ENCODE data around the gene IL1RAPL1. TPM values are rescaled to one million over a fixed set of nuclear protein-coding genes. Genes with fewer than 3 reads are reported as not detected.

Gene IL1RAPL1
- total RNA-seq, 3 donors from 2014 or later, result not detected

DNA sequence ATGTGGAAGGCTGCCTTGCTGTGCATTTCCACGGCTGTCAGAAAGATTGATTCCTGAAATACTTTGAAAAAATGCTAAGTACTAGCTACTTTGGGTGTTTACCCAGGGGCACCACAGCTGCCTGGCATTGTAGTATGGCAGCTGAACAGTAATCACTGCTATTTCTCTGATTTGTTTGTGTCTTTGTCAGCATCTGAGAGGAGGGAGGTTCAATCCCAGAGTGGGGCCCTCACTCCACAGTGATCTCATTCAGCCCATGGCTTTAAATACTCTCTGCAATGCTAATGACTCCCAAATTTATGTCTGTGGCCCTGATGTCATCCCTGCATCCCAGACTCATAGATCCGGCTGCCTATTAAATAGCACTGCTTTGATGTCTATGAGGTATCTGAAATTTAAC is 1052.9 kb downstream of the IL1RAPL1 start:
- no peaks in the 10 kb centered on the region for H3K36me3 Mint-ChIP-seq (ENCODE audit: insufficient read depth)
- no peaks in the 10 kb centered on the region for H3K4me1 Mint-ChIP-seq (ENCODE audit: low read depth)
- no peak for DNase-seq
- peaks cover 7% of the 10 kb centered on the region for H3K9me3 Mint-ChIP-seq
- ATAC-seq, result no peak
- H3K27me3 Mint-ChIP-seq (ENCODE audit: low read depth), result no peaks in the 10 kb centered on the region
- no peak overlapping the region for H3K4me3 Mint-ChIP-seq

DNA sequence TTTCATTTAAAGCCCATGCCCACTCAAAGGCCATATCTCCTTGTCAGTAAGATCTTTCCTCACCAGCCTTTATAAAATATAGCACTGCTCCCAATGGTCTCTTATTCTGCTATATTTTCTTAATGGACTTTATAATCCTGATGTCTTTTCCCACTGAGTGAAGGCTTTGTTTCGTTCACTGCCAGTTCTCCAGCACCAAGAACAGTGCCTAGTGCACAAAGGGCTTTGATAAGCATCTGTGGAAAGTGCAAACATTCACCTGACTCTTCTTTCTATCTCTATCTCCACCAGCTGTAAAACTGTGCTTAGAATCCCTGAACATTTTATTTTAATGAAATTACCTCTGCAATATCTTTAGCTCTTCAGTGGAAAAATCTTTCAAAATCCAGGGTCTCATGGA is 1054.2 kb downstream of the IL1RAPL1 start:
- no peaks in the 10 kb centered on the region for H3K4me1 Mint-ChIP-seq (ENCODE audit: low read depth)
- no peak for DNase-seq
- peaks cover 10% of the 10 kb centered on the region for H3K9me3 Mint-ChIP-seq
- no peak for ATAC-seq
- H3K27me3 Mint-ChIP-seq (ENCODE audit: low read depth), result no peaks in the 10 kb centered on the region
- no peak overlapping the region for H3K4me3 Mint-ChIP-seq
- H3K36me3 Mint-ChIP-seq (ENCODE audit: insufficient read depth), result no peaks in the 10 kb centered on the region

DNA sequence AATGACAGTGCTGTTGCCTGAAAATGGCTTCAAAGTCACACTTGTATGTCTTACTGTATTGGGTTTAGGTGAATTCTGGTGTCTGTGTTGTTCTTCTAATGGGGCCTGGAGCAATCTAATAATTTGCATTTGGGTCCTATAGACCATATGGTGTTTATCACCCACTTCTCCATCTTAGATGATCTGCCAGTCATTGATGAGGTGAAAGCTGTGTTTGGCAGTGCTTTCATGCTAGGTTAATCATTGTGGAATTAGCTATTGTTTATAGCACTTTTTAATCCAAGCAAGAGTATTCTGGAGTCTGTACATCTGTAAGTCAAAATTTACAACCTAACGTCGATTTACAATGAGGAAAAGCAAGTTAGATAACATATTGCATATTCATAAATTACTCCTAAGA is 1055.9 kb downstream of the IL1RAPL1 start:
- H3K4me1 Mint-ChIP-seq (ENCODE audit: low read depth), result no peaks in the 10 kb centered on the region
- H3K36me3 Mint-ChIP-seq (ENCODE audit: insufficient read depth), result no peaks in the 10 kb centered on the region
- no peak overlapping the region for H3K4me3 Mint-ChIP-seq
- peaks cover 11% of the 10 kb centered on the region for H3K9me3 Mint-ChIP-seq
- ATAC-seq, result no peak
- no peaks in the 10 kb centered on the region for H3K27me3 Mint-ChIP-seq (ENCODE audit: low read depth)
- no peak for DNase-seq

DNA sequence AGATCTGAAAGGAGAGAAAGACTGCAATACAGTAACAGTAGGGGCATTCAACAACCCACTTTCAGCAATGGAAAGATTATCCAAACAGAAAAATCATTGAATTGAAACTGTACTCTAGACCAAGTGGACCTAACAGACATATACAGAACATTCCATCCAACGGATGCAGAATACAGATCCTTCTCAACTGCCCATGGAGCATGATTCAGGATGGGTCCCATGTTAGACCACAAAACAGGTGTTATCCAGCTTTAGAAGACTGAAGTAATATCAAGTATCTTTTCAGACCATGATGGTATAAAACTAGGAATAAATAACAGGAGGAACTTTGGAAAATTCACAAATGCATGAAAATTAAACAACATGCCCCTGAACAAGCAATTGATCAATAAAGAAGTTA is 1060.9 kb downstream of the IL1RAPL1 start:
- H3K36me3 Mint-ChIP-seq (ENCODE audit: insufficient read depth), result no peaks in the 10 kb centered on the region
- no peaks in the 10 kb centered on the region for H3K4me1 Mint-ChIP-seq (ENCODE audit: low read depth)
- H3K27me3 Mint-ChIP-seq (ENCODE audit: low read depth), result no peaks in the 10 kb centered on the region
- no peak for DNase-seq
- no peak for ATAC-seq
- H3K9me3 Mint-ChIP-seq, result peaks cover 4% of the 10 kb centered on the region
- no peak overlapping the region for H3K4me3 Mint-ChIP-seq

DNA sequence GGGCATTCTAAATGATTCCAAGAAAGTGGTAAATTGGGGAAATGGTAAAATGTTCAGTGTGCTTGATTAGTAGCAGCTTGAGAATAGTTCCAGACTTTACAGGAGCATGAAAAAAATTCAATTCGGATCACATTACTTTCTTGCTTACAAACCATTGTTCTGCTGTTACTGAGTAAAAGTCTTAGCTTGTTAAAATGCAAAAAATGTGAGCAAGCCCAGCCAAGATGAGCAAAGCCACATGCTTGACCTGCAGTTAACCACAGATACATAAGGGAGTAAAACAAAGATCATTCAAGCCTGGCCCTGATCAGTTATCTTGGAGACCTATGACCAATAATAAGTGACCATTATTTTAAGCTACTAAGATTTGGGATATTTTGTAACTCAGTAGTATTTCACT is 1065.2 kb downstream of the IL1RAPL1 start:
- H3K36me3 Mint-ChIP-seq (ENCODE audit: insufficient read depth), result no peaks in the 10 kb centered on the region
- ATAC-seq (no peak), DNase-seq (no peak)
- H3K4me3 Mint-ChIP-seq, result no peak overlapping the region
- H3K4me1 Mint-ChIP-seq (ENCODE audit: low read depth), result no peaks in the 10 kb centered on the region
- H3K27me3 Mint-ChIP-seq (ENCODE audit: low read depth), result no peaks in the 10 kb centered on the region
- H3K9me3 Mint-ChIP-seq, result no peaks in the 10 kb centered on the region

DNA sequence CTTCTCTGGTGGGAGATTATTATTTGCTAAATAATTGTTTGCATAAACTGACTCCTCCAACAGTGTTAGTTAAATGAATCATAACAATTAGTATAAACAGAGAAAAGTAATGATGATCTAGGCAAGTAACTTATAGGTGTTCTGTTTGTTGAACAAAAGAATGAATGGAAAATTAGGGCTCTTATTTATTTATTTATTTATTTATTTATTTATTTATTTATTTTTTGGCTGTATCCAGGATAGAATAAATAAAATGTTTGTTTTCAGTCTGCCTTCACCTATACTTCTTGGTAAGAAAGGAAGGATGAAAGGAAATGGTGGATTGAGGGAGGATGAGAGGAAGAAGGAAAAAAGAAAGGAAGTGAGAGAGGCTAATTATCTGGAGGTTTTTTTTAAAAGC is 1066.5 kb downstream of the IL1RAPL1 start:
- DNase-seq (no peak), ATAC-seq (no peak)
- Mint-ChIP-seq H3K4me1 (ENCODE audit: low read depth) (no peaks in the 10 kb centered on the region), H3K36me3 (ENCODE audit: insufficient read depth) (no peaks in the 10 kb centered on the region), H3K9me3 (no peaks in the 10 kb centered on the region), H3K27me3 (ENCODE audit: low read depth) (no peaks in the 10 kb centered on the region), H3K4me3 (no peak overlapping the region)

DNA sequence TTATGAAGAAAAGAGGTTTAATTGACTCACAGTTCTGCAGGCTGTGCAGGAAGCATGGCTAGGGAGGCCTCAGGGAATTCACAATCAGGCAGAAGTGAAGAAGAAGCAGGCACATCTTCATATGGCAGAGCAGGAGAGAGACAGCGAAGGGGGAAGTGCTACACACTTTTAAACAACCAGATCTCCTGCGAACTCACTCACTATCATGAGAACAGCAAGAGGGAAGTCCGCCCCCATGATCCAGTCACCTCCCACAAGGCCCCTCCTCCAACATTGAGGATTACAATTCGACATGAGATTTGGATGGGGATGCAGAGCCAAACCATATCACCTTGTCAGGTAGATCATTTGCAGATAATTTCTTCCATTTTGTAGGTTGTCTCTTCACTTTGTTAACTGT is 1072.7 kb downstream of the IL1RAPL1 start:
- no peaks in the 10 kb centered on the region for H3K36me3 Mint-ChIP-seq (ENCODE audit: insufficient read depth)
- peaks cover 7% of the 10 kb centered on the region for H3K9me3 Mint-ChIP-seq
- ATAC-seq, result no peak
- no peak overlapping the region for H3K4me3 Mint-ChIP-seq
- H3K27me3 Mint-ChIP-seq (ENCODE audit: low read depth), result no peaks in the 10 kb centered on the region
- no peak for DNase-seq
- H3K4me1 Mint-ChIP-seq (ENCODE audit: low read depth), result no peaks in the 10 kb centered on the region

DNA sequence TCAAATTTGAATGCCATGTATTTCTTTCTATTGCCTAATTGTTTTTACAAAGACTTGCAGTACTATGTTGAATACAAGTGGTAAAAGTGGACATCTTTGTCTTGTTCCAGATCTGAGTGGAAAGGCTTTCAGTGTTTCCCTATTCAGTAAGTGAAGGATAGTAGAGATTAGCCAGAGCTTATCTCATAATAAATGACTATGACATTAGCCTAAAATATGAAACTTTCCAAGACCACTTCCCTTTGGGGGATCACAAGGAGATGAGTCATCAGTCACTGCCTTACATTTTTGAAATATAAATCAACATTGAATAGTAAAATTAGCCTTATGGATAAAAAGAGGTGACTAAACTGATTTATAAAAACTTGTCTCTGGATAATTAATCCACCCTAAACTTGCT is 1074.0 kb downstream of the IL1RAPL1 start:
- Mint-ChIP-seq H3K4me1 (ENCODE audit: low read depth) (no peaks in the 10 kb centered on the region), H3K27me3 (ENCODE audit: low read depth) (no peaks in the 10 kb centered on the region), H3K9me3 (peaks cover 7% of the 10 kb centered on the region), H3K36me3 (ENCODE audit: insufficient read depth) (no peaks in the 10 kb centered on the region), H3K4me3 (no peak overlapping the region)
- ATAC-seq, result no peak
- no peak for DNase-seq

DNA sequence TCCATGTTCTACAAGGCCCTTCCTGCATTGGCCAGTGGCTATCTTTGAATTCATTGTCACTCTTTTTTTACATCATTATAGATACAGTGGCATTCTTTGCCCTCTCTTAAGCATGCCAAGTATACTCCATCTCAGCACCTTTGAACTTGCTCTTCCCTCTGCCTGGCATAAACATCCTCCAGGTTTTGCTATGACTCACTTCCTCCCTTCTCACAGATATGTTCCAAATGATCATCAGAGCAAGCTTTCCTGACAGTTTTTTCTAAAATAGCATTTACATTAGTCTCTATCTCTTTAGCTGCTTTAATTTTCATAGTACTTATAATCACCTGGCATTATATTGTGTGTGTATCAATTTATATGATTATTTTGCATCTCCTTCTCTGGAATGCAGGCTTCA is 1074.9 kb downstream of the IL1RAPL1 start:
- no peak for ATAC-seq
- no peak overlapping the region for H3K4me3 Mint-ChIP-seq
- H3K9me3 Mint-ChIP-seq, result peaks cover 7% of the 10 kb centered on the region
- no peaks in the 10 kb centered on the region for H3K4me1 Mint-ChIP-seq (ENCODE audit: low read depth)
- no peaks in the 10 kb centered on the region for H3K27me3 Mint-ChIP-seq (ENCODE audit: low read depth)
- no peak for DNase-seq
- no peaks in the 10 kb centered on the region for H3K36me3 Mint-ChIP-seq (ENCODE audit: insufficient read depth)

DNA sequence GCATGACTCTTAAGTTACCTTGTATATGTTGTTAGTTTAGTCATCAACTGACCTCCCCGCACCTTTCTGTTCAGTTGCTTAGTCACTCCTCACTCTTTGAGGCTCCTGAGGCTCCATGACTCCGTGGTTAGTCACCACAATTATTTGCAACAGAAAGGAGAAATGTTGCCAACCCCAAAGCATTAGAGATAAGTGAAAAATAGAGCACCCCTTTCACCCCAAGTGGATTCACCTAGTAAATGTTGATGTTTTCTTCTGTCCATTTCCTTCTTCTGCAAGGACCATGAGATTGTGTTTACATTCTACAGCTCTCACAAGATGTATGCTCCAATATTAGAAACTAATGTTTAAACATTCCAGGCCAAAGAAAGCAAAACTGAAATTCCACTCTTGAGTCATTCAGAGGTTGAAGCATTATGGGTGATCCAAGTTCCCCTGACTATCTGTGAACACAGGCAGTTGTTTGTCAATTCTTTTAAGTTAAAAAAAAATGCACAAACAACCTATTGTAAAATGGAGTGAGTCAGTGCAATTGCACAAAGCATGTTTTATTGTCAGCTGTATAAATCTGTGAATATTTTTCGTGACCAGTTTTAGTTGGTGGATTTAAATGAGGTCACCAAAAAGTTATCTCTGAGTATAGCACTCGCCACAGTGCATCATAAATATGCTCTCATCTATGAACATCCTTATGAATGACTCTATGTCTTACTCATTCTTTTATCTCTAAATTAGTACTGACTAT is 1075.7 kb downstream of the IL1RAPL1 start:
- DNase-seq (no peak), ATAC-seq (no peak)
- Mint-ChIP-seq H3K9me3 (peaks cover 7% of the 10 kb centered on the region), H3K27me3 (ENCODE audit: low read depth) (no peaks in the 10 kb centered on the region), H3K36me3 (ENCODE audit: insufficient read depth) (no peaks in the 10 kb centered on the region), H3K4me1 (ENCODE audit: low read depth) (no peaks in the 10 kb centered on the region), H3K4me3 (no peak overlapping the region)

DNA sequence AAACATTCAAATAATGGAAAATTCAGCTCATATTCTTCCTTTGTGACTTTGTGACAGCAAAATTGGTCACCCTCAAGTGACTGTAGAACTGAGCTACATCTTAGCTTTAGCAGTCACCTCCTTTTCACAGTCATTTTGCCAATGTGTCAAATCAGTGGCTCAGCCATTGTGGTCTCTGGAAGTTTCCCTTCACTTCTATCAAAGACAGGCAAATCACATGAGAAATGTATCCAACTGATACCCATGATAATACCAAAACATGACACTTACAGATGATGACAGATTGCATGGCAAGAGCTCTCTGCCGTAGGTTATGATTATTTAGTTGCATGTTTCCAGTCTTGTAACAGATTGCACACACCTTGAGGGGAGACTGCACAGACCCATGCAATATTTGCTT is 1078.3 kb downstream of the IL1RAPL1 start:
- no peak overlapping the region for H3K4me3 Mint-ChIP-seq
- ATAC-seq, result no peak

DNA sequence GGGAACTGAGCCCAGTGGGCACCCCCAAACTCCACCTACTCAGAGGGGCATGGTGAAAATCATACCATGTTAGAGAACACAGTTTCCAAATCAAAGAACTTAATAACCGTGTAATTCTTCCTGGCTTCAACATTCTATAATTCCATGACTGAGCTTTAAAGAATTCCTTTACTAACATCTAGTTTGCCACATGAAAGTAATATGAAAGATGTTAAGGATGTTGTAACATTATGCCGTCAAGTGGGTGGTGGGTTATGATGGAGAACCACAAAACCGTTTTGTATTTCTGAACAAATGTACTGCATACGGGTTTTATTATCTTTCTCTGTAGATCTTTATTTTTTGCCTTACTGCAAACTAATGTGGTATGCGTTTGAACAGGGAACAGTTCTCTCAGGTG is 1079.1 kb downstream of the IL1RAPL1 start:
- no peaks in the 10 kb centered on the region for H3K36me3 Mint-ChIP-seq (ENCODE audit: insufficient read depth)
- DNase-seq (no peak), ATAC-seq (no peak)
- H3K9me3 Mint-ChIP-seq, result peaks cover 7% of the 10 kb centered on the region
- H3K4me3 Mint-ChIP-seq, result no peak overlapping the region
- H3K27me3 Mint-ChIP-seq (ENCODE audit: low read depth), result no peaks in the 10 kb centered on the region
- no peaks in the 10 kb centered on the region for H3K4me1 Mint-ChIP-seq (ENCODE audit: low read depth)

More for the DNA sequence above, 1078.3 kb downstream of the IL1RAPL1 start:
- Mint-ChIP-seq H3K27me3 (ENCODE audit: low read depth) (no peaks in the 10 kb centered on the region), H3K4me1 (ENCODE audit: low read depth) (no peaks in the 10 kb centered on the region), H3K36me3 (ENCODE audit: insufficient read depth) (no peaks in the 10 kb centered on the region), H3K9me3 (peaks cover 7% of the 10 kb centered on the region)
- no peak for DNase-seq

DNA sequence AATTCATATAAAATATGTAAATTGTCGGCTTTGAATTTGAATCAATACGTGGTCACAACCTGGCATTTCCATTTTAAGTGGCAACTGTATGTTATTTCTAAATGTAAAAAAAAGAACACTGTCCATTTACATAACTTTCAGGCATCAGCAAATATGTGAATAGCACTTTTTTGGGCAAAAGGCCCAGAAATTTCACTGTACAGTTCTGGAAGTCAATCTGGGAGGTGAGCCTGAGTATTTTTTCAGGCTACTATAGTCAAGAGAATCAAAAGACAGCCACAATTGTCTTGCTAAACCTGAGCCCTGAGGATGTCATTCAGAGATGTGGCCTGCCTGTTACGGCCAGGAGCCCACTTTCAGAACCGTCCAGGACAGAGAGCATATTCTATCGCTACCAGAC is 1084.2 kb downstream of the IL1RAPL1 start:
- ATAC-seq (no peak), DNase-seq (no peak)
- Mint-ChIP-seq H3K9me3 (no peaks in the 10 kb centered on the region), H3K36me3 (ENCODE audit: insufficient read depth) (no peaks in the 10 kb centered on the region), H3K4me1 (ENCODE audit: low read depth) (no peaks in the 10 kb centered on the region), H3K4me3 (no peak overlapping the region), H3K27me3 (ENCODE audit: low read depth) (no peaks in the 10 kb centered on the region)

DNA sequence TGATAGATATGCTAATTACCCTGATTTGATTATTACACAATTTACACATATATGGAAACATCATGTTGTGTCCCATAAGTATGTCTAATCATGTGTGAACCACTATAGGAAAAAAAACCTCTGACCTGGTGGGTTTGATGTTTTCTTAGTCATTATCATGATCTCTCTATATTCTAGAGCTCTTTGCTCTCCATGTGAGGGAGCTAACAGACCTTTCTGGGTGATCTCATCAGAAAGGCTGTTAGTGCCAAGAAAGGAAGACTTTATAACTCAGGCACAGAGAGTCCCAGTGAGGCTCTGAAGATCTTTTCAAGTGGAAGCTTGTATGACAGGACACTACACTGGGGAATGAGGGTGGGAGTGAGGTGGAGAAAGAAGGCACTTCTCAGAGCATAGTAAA is 1100.4 kb downstream of the IL1RAPL1 start:
- no peaks in the 10 kb centered on the region for H3K27me3 Mint-ChIP-seq (ENCODE audit: low read depth)
- ATAC-seq (no peak), DNase-seq (no peak)
- H3K4me3 Mint-ChIP-seq, result no peak overlapping the region
- H3K36me3 Mint-ChIP-seq (ENCODE audit: insufficient read depth), result no peaks in the 10 kb centered on the region
- no peaks in the 10 kb centered on the region for H3K4me1 Mint-ChIP-seq (ENCODE audit: low read depth)
- no peaks in the 10 kb centered on the region for H3K9me3 Mint-ChIP-seq

DNA sequence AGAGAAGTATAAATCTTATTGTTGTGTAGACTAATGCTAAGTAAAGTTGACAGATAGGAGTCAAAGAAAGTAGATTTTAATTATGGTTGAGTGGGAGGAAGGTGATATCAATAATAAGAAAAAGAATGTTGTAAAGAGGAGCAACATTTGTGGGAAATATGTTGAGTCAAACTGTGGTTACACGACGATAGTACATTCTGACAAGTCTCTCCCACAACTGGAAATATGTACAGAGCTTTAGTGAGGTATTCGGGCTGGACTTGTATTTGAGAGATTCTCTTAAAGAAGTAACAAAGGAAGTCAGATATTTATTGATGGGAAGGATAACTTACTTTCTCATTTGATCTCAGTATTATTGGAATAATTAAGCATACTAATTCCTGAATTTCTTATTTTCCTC is 1102.8 kb downstream of the IL1RAPL1 start:
- ATAC-seq (no peak), DNase-seq (no peak)
- Mint-ChIP-seq H3K27me3 (ENCODE audit: low read depth) (no peaks in the 10 kb centered on the region), H3K4me3 (no peak overlapping the region), H3K36me3 (ENCODE audit: insufficient read depth) (no peaks in the 10 kb centered on the region), H3K4me1 (ENCODE audit: low read depth) (no peaks in the 10 kb centered on the region), H3K9me3 (no peaks in the 10 kb centered on the region)

DNA sequence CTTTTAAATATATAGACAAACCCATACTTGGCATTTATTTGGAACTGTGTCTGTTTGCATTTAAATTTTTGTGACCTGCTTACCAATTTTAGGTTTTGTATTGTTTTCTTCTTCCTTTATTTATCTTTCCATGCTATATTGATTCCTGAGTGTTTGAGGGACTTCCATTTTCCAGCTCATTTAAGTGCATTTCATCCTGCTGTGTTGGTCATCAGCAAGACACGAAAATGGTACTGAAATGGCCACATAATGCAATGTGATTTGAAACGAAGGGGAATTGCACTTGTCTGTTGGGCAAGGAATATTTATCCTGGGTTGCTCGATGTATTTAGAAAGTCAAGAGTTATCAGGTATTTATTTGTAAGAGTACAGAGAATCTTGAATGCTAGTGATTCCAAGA is 1103.8 kb downstream of the IL1RAPL1 start:
- DNase-seq, result no peak
- Mint-ChIP-seq H3K27me3 (ENCODE audit: low read depth) (no peaks in the 10 kb centered on the region), H3K36me3 (ENCODE audit: insufficient read depth) (no peaks in the 10 kb centered on the region), H3K4me1 (ENCODE audit: low read depth) (no peaks in the 10 kb centered on the region), H3K9me3 (no peaks in the 10 kb centered on the region), H3K4me3 (no peak overlapping the region)
- ATAC-seq, result no peak

All from activated T-cell treated with anti-CD3 and anti-CD28 coated beads, Interleukin-2, amount 50 U/mL, for 4 hours (primary cell).